ENCODE measurements around the gene CREB3. TPM values are rescaled to one million over a fixed set of nuclear protein-coding genes. Genes with fewer than 3 reads are reported as not detected.
A peak's percentile ranks its signal among the peaks of the same experiment; 100 is the strongest.

The CREB3 gene
- total RNA-seq, 2 experiments from 2014 or later: 20.5 to 24.7 TPM

- CTCF ChIA-PET: no interaction called here
- Mint-ChIP-seq H3K36me3 (peaks cover 47% of the 10 kb centered on the region), H3K4me1 (peaks cover 3% of the 10 kb centered on the region), H3K27me3 (no peaks in the 10 kb centered on the region), H3K4me3 (no peak overlapping the region), H3K27ac (no peak overlapping the region), H3K9me3 (ENCODE audit: low read depth) (no peaks in the 10 kb centered on the region)
- no peak for ATAC-seq
- DNase-seq: no peak
Measured at GRCh38 chr9:35723426-35723825, 9.0 kb upstream of the CREB3 start.

- H3K4me3 Mint-ChIP-seq: no peak overlapping the region
- ATAC-seq (no peak), DNase-seq (no peak)
- no peaks in the 10 kb centered on the region for H3K27me3 Mint-ChIP-seq
- CTCF ChIA-PET: no interaction called here
- H3K27ac Mint-ChIP-seq: no peak overlapping the region
- H3K9me3 Mint-ChIP-seq (ENCODE audit: low read depth): no peaks in the 10 kb centered on the region
- peaks cover 3% of the 10 kb centered on the region for H3K4me1 Mint-ChIP-seq
- H3K36me3 Mint-ChIP-seq: peaks cover 46% of the 10 kb centered on the region
Measured at GRCh38 chr9:35723908-35724307, 8.6 kb upstream of the CREB3 start.

- ATAC-seq: no peak
- H3K27me3 Mint-ChIP-seq: no peaks in the 10 kb centered on the region
- peaks cover 37% of the 10 kb centered on the region for H3K36me3 Mint-ChIP-seq
- no peak overlapping the region for H3K27ac Mint-ChIP-seq
- H3K4me3 Mint-ChIP-seq: no peak overlapping the region
- no peaks in the 10 kb centered on the region for H3K9me3 Mint-ChIP-seq (ENCODE audit: low read depth)
- DNase-seq: no peak
- H3K4me1 Mint-ChIP-seq: peaks cover 3% of the 10 kb centered on the region
- CTCF ChIA-PET: interaction anchor here (0.8 to 4.8 kb wide), 2 partner anchors 29 to 108 kb away, joined by 3 to 68 read pairs; no protein-coding TSS in a partner anchor
Measured at GRCh38 chr9:35725362-35725761, 7.1 kb upstream of the CREB3 start.

GRCh38 chr9:35726931-35727330 is 5.5 kb upstream of the CREB3 start:
- Mint-ChIP-seq H3K36me3 (peaks cover 30% of the 10 kb centered on the region), H3K27me3 (no peaks in the 10 kb centered on the region), H3K27ac (no peak overlapping the region), H3K9me3 (ENCODE audit: low read depth) (no peaks in the 10 kb centered on the region), H3K4me3 (no peak overlapping the region), H3K4me1 (peaks cover 9% of the 10 kb centered on the region)
- CTCF ChIA-PET: interaction anchor here (1.0 to 7.3 kb wide), 15 partner anchors 9 to 116 kb away, joined by 3 to 68 read pairs (median 7); partner anchors contain the start of genes CCDC107, GBA2, RGP1 and RMRP
- ATAC-seq (peak; percentile 22), DNase-seq (peak; percentile 75)

- no peak for ATAC-seq
- Mint-ChIP-seq H3K4me1 (peaks cover 9% of the 10 kb centered on the region), H3K27me3 (no peaks in the 10 kb centered on the region), H3K36me3 (peaks cover 25% of the 10 kb centered on the region), H3K27ac (no peak overlapping the region), H3K4me3 (no peak overlapping the region), H3K9me3 (ENCODE audit: low read depth) (no peaks in the 10 kb centered on the region)
- peak; percentile 51 for DNase-seq
- CTCF ChIA-PET: interaction anchor here (0.7 to 7.3 kb wide), 24 partner anchors 8 to 157 kb away, joined by 3 to 68 read pairs (median 6); partner anchors contain the start of genes ARHGEF39, CCDC107, GBA2 and RGP1
Measured at GRCh38 chr9:35727676-35728040, 4.8 kb upstream of the CREB3 start.

- no peak overlapping the region for H3K27ac Mint-ChIP-seq
- no peak overlapping the region for H3K4me3 Mint-ChIP-seq
Measured at GRCh38 chr9:35728041-35728971, 4.2 kb upstream of the CREB3 start.

GRCh38 chr9:35729101-35729500 is 3.4 kb upstream of the CREB3 start:
- Mint-ChIP-seq H3K27me3 (no peaks in the 10 kb centered on the region), H3K27ac (no peak overlapping the region), H3K9me3 (ENCODE audit: low read depth) (no peaks in the 10 kb centered on the region), H3K4me1 (peaks cover 20% of the 10 kb centered on the region), H3K4me3 (no peak overlapping the region), H3K36me3 (peaks cover 21% of the 10 kb centered on the region)
- ATAC-seq (no peak), DNase-seq (no peak)
- CTCF ChIA-PET: interaction anchor here (0.6 to 7.3 kb wide), 12 partner anchors 8 to 745 kb away, joined by 3 to 68 read pairs (median 17); partner anchors contain the start of genes CCDC107, GBA2, RGP1 and RMRP

More at GRCh38 chr9:35728041-35728971, 4.2 kb upstream of the CREB3 start:
- ATAC-seq (peak; percentile 1), DNase-seq (peak; percentile 91)
- CTCF ChIA-PET: interaction anchor here (0.7 to 7.3 kb wide), 24 partner anchors 7 to 744 kb away, joined by 3 to 68 read pairs (median 6); partner anchors contain the start of genes ARHGEF39, CCDC107, GBA2 and RGP1
- no peaks in the 10 kb centered on the region for H3K27me3 Mint-ChIP-seq
- no peaks in the 10 kb centered on the region for H3K9me3 Mint-ChIP-seq (ENCODE audit: low read depth)
- H3K4me1 Mint-ChIP-seq: peaks cover 13% of the 10 kb centered on the region
- H3K36me3 Mint-ChIP-seq: peaks cover 22% of the 10 kb centered on the region

GRCh38 chr9:35729700-35730485 is 2.6 kb upstream of the CREB3 start:
- Mint-ChIP-seq H3K27me3 (no peaks in the 10 kb centered on the region), H3K4me1 (peaks cover 22% of the 10 kb centered on the region), H3K4me3 (no peak overlapping the region)

GRCh38 chr9:35730486-35730854 is 2.0 kb upstream of the CREB3 start:
- ATAC-seq: no peak
- DNase-seq: no peak
- H3K4me1 Mint-ChIP-seq: peaks cover 23% of the 10 kb centered on the region
- CTCF ChIA-PET: interaction anchor here (0.7 to 11.1 kb wide), 13 partner anchors 9 to 114 kb away, joined by 3 to 150 read pairs (median 6); partner anchors contain the start of genes ARHGEF39, CCDC107, GBA2 and RGP1
- H3K27me3 Mint-ChIP-seq: no peaks in the 10 kb centered on the region
- H3K36me3 Mint-ChIP-seq: peaks cover 13% of the 10 kb centered on the region
- no peaks in the 10 kb centered on the region for H3K9me3 Mint-ChIP-seq (ENCODE audit: low read depth)
- H3K4me3 Mint-ChIP-seq: no peak overlapping the region
- H3K27ac Mint-ChIP-seq: no peak overlapping the region

More at GRCh38 chr9:35729700-35730485, 2.6 kb upstream of the CREB3 start:
- DNase-seq: peak; percentile 75
- no peaks in the 10 kb centered on the region for H3K9me3 Mint-ChIP-seq (ENCODE audit: low read depth)
- no peak overlapping the region for H3K27ac Mint-ChIP-seq
- no peak for ATAC-seq
- CTCF ChIA-PET: interaction anchor here (0.6 to 11.1 kb wide), 17 partner anchors 9 to 746 kb away, joined by 3 to 150 read pairs (median 14); partner anchors contain the start of genes ARHGEF39, CCDC107, GBA2 and RGP1
- H3K36me3 Mint-ChIP-seq: peaks cover 14% of the 10 kb centered on the region

- Mint-ChIP-seq H3K4me1 (peaks cover 23% of the 10 kb centered on the region), H3K27ac (peak overlapping the region; percentile 87), H3K36me3 (peaks cover 11% of the 10 kb centered on the region), H3K9me3 (ENCODE audit: low read depth) (no peaks in the 10 kb centered on the region), H3K4me3 (no peak overlapping the region), H3K27me3 (no peaks in the 10 kb centered on the region)
- ATAC-seq (peak; percentile 1), DNase-seq (no peak)
- CTCF ChIA-PET: interaction anchor here (0.6 to 11.1 kb wide), 24 partner anchors 10 to 617 kb away, joined by 3 to 150 read pairs (median 6); partner anchors contain the start of genes ARHGEF39, CCDC107, GBA2 and HINT2
Measured at GRCh38 chr9:35731415-35732184, 866 bp upstream of the CREB3 start.

GRCh38 chr9:35732800-35733541 is 505 bp downstream of the CREB3 start:
- H3K27ac Mint-ChIP-seq: peak overlapping the region; percentile 87
- peak; percentile 49 for DNase-seq
- H3K4me3 Mint-ChIP-seq: no peak overlapping the region

More at GRCh38 chr9:35732800-35733541, 505 bp downstream of the CREB3 start:
- ATAC-seq: no peak
- no peaks in the 10 kb centered on the region for H3K27me3 Mint-ChIP-seq
- peaks cover 23% of the 10 kb centered on the region for H3K4me1 Mint-ChIP-seq
- CTCF ChIA-PET: interaction anchor here (0.7 to 11.1 kb wide), 17 partner anchors 9 to 618 kb away, joined by 3 to 150 read pairs (median 7); partner anchors contain the start of genes ARHGEF39, CCDC107, GBA2 and HINT2
- no peaks in the 10 kb centered on the region for H3K9me3 Mint-ChIP-seq (ENCODE audit: low read depth)
- H3K36me3 Mint-ChIP-seq: peaks cover 10% of the 10 kb centered on the region

All from activated CD8-positive, alpha-beta memory T cell treated with anti-CD3 and anti-CD28 coated beads, Interleukin-2, amount 10 ng/mL, durations not matched to agents 7 days and 5 days (primary cell).